ENCODE measurements around the gene SEZ6L2.
"Not testable (repeated sequence)": the region's sequence is repeated elsewhere in the genome, so short reads cannot be mapped to it uniquely, and the experiment has no call there.

The SEZ6L2 gene

GRCh38 chr16:29899516-29900101, at the start of gene SEZ6L2:
Gene SEZ6L2, minus strand, starts transcription at chr16:29899550. Its CDS starts 531 bp downstream, at chr16:29899019.
- peak; percentile 58 to 87 (median 74) for DNase-seq

- DNase-seq = no peak
These were observed 48.5 kb upstream of the SEZ6L2 start for GRCh38 chr16:29947897-29948296.

GRCh38 chr16:29943846-29944799, 44.8 kb upstream of the SEZ6L2 start:
- no peak for DNase-seq

- no peak for DNase-seq
These were observed 41.3 kb upstream of the SEZ6L2 start for GRCh38 chr16:29940656-29941055.

- not testable (repeated sequence) for DNase-seq
These were observed 32.4 kb upstream of the SEZ6L2 start for GRCh38 chr16:29931750-29932149.

GRCh38 chr16:29927070-29927905, 27.9 kb upstream of the SEZ6L2 start:
- no peak for DNase-seq

- DNase-seq = peak in 1 of 3 donors; percentile 20
These were observed 27.3 kb upstream of the SEZ6L2 start for GRCh38 chr16:29926711-29927052.

- DNase-seq = peak; percentile 92 to 96 (median 94)
These were observed 26.7 kb upstream of the SEZ6L2 start, which contains the start of gene KCTD13 for GRCh38 chr16:29925781-29926710. Gene KCTD13, minus strand, starts transcription at chr16:29926226. Its CDS starts 193 bp downstream, at chr16:29926033.

- DNase-seq = peak in 2 of 3 donors; percentile 17 to 23
These were observed 25.9 kb upstream of the SEZ6L2 start for GRCh38 chr16:29925105-29925756.

- DNase-seq = no peak
These were observed 23.7 kb upstream of the SEZ6L2 start for GRCh38 chr16:29922986-29923501.

GRCh38 chr16:29922326-29922725, 23.0 kb upstream of the SEZ6L2 start:
- no peak for DNase-seq

- DNase-seq = no peak
These were observed 21.7 kb upstream of the SEZ6L2 start for GRCh38 chr16:29921034-29921385.

GRCh38 chr16:29920288-29921033, 21.1 kb upstream of the SEZ6L2 start:
- no peak for DNase-seq

- DNase-seq = peak in 1 of 3 donors; percentile 9
These were observed 17.6 kb upstream of the SEZ6L2 start for GRCh38 chr16:29916979-29917378.

GRCh38 chr16:29915590-29916247, 16.4 kb upstream of the SEZ6L2 start:
- DNase-seq = no peak

GRCh38 chr16:29913514-29913913, 14.2 kb upstream of the SEZ6L2 start:
- no peak for DNase-seq

GRCh38 chr16:29912087-29912486, 12.7 kb upstream of the SEZ6L2 start:
- DNase-seq = no peak

GRCh38 chr16:29911676-29912010, 12.3 kb upstream of the SEZ6L2 start:
- no peak for DNase-seq

GRCh38 chr16:29910819-29911675, 11.7 kb upstream of the SEZ6L2 start:
- DNase-seq = no peak
